Measurements from ENCODE around the gene MYO9A. TPM values are rescaled to one million over a fixed set of nuclear protein-coding genes. Genes with fewer than 3 reads are reported as not detected.

Gene MYO9A
- total and polyA plus RNA-seq, 3 donors from 2014 or later = 68.9 to 126 (median 103) TPM

DNA sequence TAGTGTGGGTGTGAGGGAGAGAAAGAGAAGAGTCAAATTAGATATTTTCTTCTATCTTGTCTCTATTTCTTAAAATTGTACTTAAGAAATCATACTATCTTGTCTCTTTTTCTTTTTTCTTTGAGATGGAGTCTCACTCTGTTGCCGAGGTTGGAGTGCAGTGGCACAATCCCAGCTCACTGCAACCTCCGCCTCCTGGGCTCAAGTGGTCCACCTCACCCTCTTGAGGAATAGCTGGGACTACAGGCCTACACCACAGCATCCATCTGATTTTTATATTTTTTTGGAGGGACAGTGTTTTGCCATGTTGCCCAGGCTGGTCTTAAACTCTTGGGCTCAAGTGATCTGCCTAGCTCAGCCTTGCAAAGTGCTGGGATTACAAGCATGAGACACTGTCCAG is 104.2 kb downstream of the MYO9A start:
- no peaks in the 10 kb centered on the region for H3K36me3 ChIP-seq (ENCODE audit: low read depth, missing control alignments)
- intact Hi-C loops (cut with DNase I; ENCODE audit: low total_unique reads) = no loop called here
- H3K4me3 ChIP-seq = no peak overlapping the region
- WGBS, 2 donors = 91 to 94% methylated on average over 2 of the region's 2 CpGs
- H3K27ac ChIP-seq = no peak overlapping the region
- TF ChIP-seq CTCF (IDR thresholded peaks at IDR 0.05) = no peak
- TF ChIP-seq POLR2A (IDR thresholded peaks at IDR 0.05) = no peak
- no peaks in the 10 kb centered on the region for H3K4me1 ChIP-seq
- no peaks in the 10 kb centered on the region for H3K27me3 ChIP-seq
- no peaks in the 10 kb centered on the region for H3K9me3 ChIP-seq
- no peak for DNase-seq

GRCh38 chr15:72011302-72011942 is 106.5 kb downstream of the MYO9A start:
- 95 to 99% methylated on average over 2 of the region's 2 CpGs for WGBS, 2 donors
- no peak overlapping the region for H3K27ac ChIP-seq
- no peaks in the 10 kb centered on the region for H3K4me1 ChIP-seq
- no peaks in the 10 kb centered on the region for H3K36me3 ChIP-seq (ENCODE audit: low read depth, missing control alignments)
- H3K9me3 ChIP-seq = no peaks in the 10 kb centered on the region
- no peak for DNase-seq
- TF ChIP-seq POLR2A (IDR thresholded peaks at IDR 0.05) (no peak), CTCF (IDR thresholded peaks at IDR 0.05) (no peak)
- intact Hi-C loops (cut with DNase I; ENCODE audit: low total_unique reads) = no loop called here
- H3K4me3 ChIP-seq = no peak overlapping the region
- no peaks in the 10 kb centered on the region for H3K27me3 ChIP-seq

GRCh38 chr15:72009222-72009621 is 108.7 kb downstream of the MYO9A start:
- Histone ChIP-seq H3K27me3 (no peaks in the 10 kb centered on the region), H3K9me3 (no peaks in the 10 kb centered on the region), H3K36me3 (ENCODE audit: low read depth, missing control alignments) (no peaks in the 10 kb centered on the region), H3K4me3 (no peak overlapping the region), H3K27ac (no peak overlapping the region), H3K4me1 (no peaks in the 10 kb centered on the region)
- TF ChIP-seq CTCF (IDR thresholded peaks at IDR 0.05) (no peak), POLR2A (IDR thresholded peaks at IDR 0.05) (no peak)
- intact Hi-C loops (cut with DNase I; ENCODE audit: low total_unique reads) = no loop called here
- no peak for DNase-seq
- WGBS, 2 donors = 96 to 98% methylated on average over 2 of the region's 2 CpGs

- DNase-seq = no peak
- no peak overlapping the region for H3K4me3 ChIP-seq
- no peaks in the 10 kb centered on the region for H3K36me3 ChIP-seq (ENCODE audit: low read depth, missing control alignments)
- TF ChIP-seq POLR2A (IDR thresholded peaks at IDR 0.05) (no peak), CTCF (IDR thresholded peaks at IDR 0.05) (no peak)
- intact Hi-C loops (cut with DNase I; ENCODE audit: low total_unique reads) = no loop called here
- no peaks in the 10 kb centered on the region for H3K9me3 ChIP-seq
- H3K27ac ChIP-seq = no peak overlapping the region
- H3K4me1 ChIP-seq = no peaks in the 10 kb centered on the region
- WGBS, 2 donors = 91 to 95% methylated on average over 4 of the region's 4 CpGs
- H3K27me3 ChIP-seq = no peaks in the 10 kb centered on the region
Observed at GRCh38 chr15:72006382-72006781, 111.6 kb downstream of the MYO9A start.

GRCh38 chr15:72005483-72005882 is 112.5 kb downstream of the MYO9A start:
- DNase-seq = no peak
- H3K9me3 ChIP-seq = no peaks in the 10 kb centered on the region
- H3K36me3 ChIP-seq (ENCODE audit: low read depth, missing control alignments) = no peaks in the 10 kb centered on the region
- no peak overlapping the region for H3K27ac ChIP-seq
- no peaks in the 10 kb centered on the region for H3K4me1 ChIP-seq
- WGBS, 2 donors = 94 to 96% methylated on average over 3 of the region's 3 CpGs
- intact Hi-C loops (cut with DNase I; ENCODE audit: low total_unique reads) = no loop called here
- no peak overlapping the region for H3K4me3 ChIP-seq
- no peaks in the 10 kb centered on the region for H3K27me3 ChIP-seq
- TF ChIP-seq CTCF (IDR thresholded peaks at IDR 0.05) = no peak
- no peak for TF ChIP-seq POLR2A (IDR thresholded peaks at IDR 0.05)
